Measurements from ENCODE around the gene NMT1. TPM values are rescaled to one million over a fixed set of nuclear protein-coding genes. Genes with fewer than 3 reads are reported as not detected.
A peak's percentile ranks its signal among the peaks of the same experiment; 100 is the strongest.

Gene NMT1
- total and polyA plus RNA-seq, 2 donors from 2014 or later: 72.3 to 98.5 TPM

DNA sequence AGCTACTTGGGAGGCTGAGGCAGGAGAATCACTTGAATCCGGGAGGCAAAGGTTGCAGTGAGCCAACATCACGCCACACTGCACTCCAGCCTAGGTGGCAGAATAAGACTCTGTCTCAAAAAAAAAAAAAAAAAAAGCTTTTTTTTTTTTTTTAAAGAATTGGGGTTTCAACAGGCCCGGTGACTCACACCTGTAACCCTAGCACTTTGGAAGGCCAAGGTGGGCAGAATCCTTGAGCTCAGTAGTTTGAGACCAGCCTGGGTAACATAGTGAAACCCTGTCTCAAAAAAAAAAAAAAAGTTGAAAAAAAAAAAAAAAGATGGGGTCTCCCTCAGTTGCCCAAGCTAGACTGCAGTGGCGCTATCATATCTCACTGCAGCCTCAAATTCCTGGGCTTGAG, 93.9 kb downstream of the NMT1 start:
- no peaks in the 10 kb centered on the region for H3K36me3 ChIP-seq (ENCODE audit: control insufficient read depth in 2 of 3, insufficient read depth in 3 of 3, low read length in 3 of 3)
- peak overlapping the region in 1 of 3 donors; percentile 40 for H3K9ac ChIP-seq (ENCODE audit: low read length in 3 of 3)
- no peak overlapping the region for H3K4me3 ChIP-seq (ENCODE audit: low read length in 3 of 3)
- peaks cover 3 to 26% (median 19%) of the 10 kb centered on the region in 3 donors for H3K4me1 ChIP-seq (ENCODE audit: control insufficient read depth in 2 of 3, insufficient read depth in 2 of 3, low read depth in 1 of 3, low read length in 3 of 3)
- FAIRE-seq (no peak), DNase-seq (peak in 1 of 5 donors; percentile 10)
- H3K27me3 ChIP-seq (ENCODE audit: control insufficient read depth, insufficient read depth, low read length): no peaks in the 10 kb centered on the region
- no peak overlapping the region for H3K27ac ChIP-seq (ENCODE audit: low read depth in 2 of 2, low read length in 2 of 2)
- H3K9me3 ChIP-seq (ENCODE audit: control insufficient read depth in 2 of 3, insufficient read depth in 1 of 3, low read length in 3 of 3): no peaks in the 10 kb centered on the region
- TF ChIP-seq, protein P1, sequence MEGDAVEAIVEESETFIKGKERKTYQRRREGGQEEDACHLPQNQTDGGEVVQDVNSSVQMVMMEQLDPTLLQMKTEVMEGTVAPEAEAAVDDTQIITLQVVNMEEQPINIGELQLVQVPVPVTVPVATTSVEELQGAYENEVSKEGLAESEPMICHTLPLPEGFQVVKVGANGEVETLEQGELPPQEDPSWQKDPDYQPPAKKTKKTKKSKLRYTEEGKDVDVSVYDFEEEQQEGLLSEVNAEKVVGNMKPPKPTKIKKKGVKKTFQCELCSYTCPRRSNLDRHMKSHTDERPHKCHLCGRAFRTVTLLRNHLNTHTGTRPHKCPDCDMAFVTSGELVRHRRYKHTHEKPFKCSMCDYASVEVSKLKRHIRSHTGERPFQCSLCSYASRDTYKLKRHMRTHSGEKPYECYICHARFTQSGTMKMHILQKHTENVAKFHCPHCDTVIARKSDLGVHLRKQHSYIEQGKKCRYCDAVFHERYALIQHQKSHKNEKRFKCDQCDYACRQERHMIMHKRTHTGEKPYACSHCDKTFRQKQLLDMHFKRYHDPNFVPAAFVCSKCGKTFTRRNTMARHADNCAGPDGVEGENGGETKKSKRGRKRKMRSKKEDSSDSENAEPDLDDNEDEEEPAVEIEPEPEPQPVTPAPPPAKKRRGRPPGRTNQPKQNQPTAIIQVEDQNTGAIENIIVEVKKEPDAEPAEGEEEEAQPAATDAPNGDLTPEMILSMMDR (IDR thresholded peaks at IDR 0.05; ENCODE audit: borderline replicate concordance, extremely low read depth, insufficient read depth): no peak
- intact Hi-C loops (cut with DNase I): no loop called here

DNA sequence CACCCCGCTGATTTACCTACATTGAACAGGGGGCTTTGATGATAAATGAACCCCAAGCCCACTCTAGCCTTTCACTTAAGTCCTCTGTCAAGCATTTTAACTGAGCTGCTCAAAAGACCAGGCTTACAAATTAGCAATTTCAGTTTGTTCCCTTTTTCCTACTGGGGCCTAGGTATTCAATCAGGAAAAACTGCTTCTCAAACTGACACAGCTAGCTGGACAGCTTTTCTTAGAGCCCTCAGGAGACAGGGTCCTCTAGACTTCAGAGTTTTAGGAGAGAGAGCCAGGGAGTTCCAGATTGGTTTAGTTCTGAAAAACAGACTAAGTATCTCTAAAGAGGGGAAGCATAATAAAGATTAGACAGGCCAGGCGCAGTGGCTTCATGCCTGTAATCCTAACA, 94.4 kb downstream of the NMT1 start:
- Histone ChIP-seq H3K27ac (ENCODE audit: low read depth in 2 of 2, low read length in 2 of 2) (no peak overlapping the region), H3K4me3 (ENCODE audit: low read length in 3 of 3) (no peak overlapping the region), H3K9ac (ENCODE audit: low read length in 3 of 3) (peak overlapping the region in 1 of 3 donors; percentile 40), H3K4me1 (ENCODE audit: control insufficient read depth in 2 of 3, insufficient read depth in 2 of 3, low read depth in 1 of 3, low read length in 3 of 3) (peaks cover 3 to 26% (median 19%) of the 10 kb centered on the region in 3 donors), H3K27me3 (ENCODE audit: control insufficient read depth, insufficient read depth, low read length) (no peaks in the 10 kb centered on the region), H3K36me3 (ENCODE audit: control insufficient read depth in 2 of 3, insufficient read depth in 3 of 3, low read length in 3 of 3) (no peaks in the 10 kb centered on the region), H3K9me3 (ENCODE audit: control insufficient read depth in 2 of 3, insufficient read depth in 1 of 3, low read length in 3 of 3) (no peaks in the 10 kb centered on the region)
- FAIRE-seq: no peak
- intact Hi-C loops (cut with DNase I): no loop called here
- DNase-seq: peak in 1 of 5 donors; percentile 29
- TF ChIP-seq, protein P1 (IDR thresholded peaks at IDR 0.05; ENCODE audit: borderline replicate concordance, extremely low read depth, insufficient read depth): no peak

GRCh38 chr17:45156242-45156641, 95.1 kb downstream of the NMT1 start:
- Histone ChIP-seq H3K27me3 (ENCODE audit: control insufficient read depth, insufficient read depth, low read length) (no peaks in the 10 kb centered on the region), H3K27ac (ENCODE audit: low read depth in 2 of 2, low read length in 2 of 2) (no peak overlapping the region), H3K9ac (ENCODE audit: low read length in 3 of 3) (no peak overlapping the region), H3K9me3 (ENCODE audit: control insufficient read depth in 2 of 3, insufficient read depth in 1 of 3, low read length in 3 of 3) (no peaks in the 10 kb centered on the region), H3K4me3 (ENCODE audit: low read length in 3 of 3) (no peak overlapping the region), H3K36me3 (ENCODE audit: control insufficient read depth in 2 of 3, insufficient read depth in 3 of 3, low read length in 3 of 3) (no peaks in the 10 kb centered on the region), H3K4me1 (ENCODE audit: control insufficient read depth in 2 of 3, insufficient read depth in 2 of 3, low read depth in 1 of 3, low read length in 3 of 3) (peaks cover 3 to 20% (median 16%) of the 10 kb centered on the region in 3 donors)
- FAIRE-seq (no peak), DNase-seq (no peak)
- TF ChIP-seq, protein P1 (IDR thresholded peaks at IDR 0.05; ENCODE audit: borderline replicate concordance, extremely low read depth, insufficient read depth): no peak
- intact Hi-C loops (cut with DNase I): no loop called here

Small RNA genes within 50 kb of the gene (microRNA-seq; reads per million reads assigned to microRNA genes)
- not detected for gene MIR6784

Other genes starting within 250 kb of the NMT1 start
- gene GJC1, start 231.0 kb upstream of the NMT1 start, total RNA-seq: 6.5 TPM
- 1.8 TPM for gene GJC1, start 231.0 kb upstream of the NMT1 start, polyA plus RNA-seq (ENCODE audit: insufficient read depth, low read depth, low replicate concordance)
- 2.2 TPM for gene HIGD1B, start 213.4 kb upstream of the NMT1 start, total RNA-seq
- gene HIGD1B, start 213.4 kb upstream of the NMT1 start, polyA plus RNA-seq (ENCODE audit: insufficient read depth, low read depth, low replicate concordance): 3.2 TPM
- 98.4 TPM for gene EFTUD2, start 161.9 kb upstream of the NMT1 start, total RNA-seq
- gene EFTUD2, start 161.9 kb upstream of the NMT1 start, polyA plus RNA-seq (ENCODE audit: insufficient read depth, low read depth, low replicate concordance): 37.9 TPM
- 1.4 TPM for gene GFAP, start 145.8 kb upstream of the NMT1 start, total RNA-seq
- 2.3 TPM for gene GFAP, start 145.8 kb upstream of the NMT1 start, polyA plus RNA-seq (ENCODE audit: insufficient read depth, low read depth, low replicate concordance)
- 0.44 TPM for gene KIF18B, start 113.5 kb upstream of the NMT1 start, total RNA-seq
- not detected for gene KIF18B, start 113.5 kb upstream of the NMT1 start, polyA plus RNA-seq (ENCODE audit: insufficient read depth, low read depth, low replicate concordance)
- 0.76 TPM for gene C1QL1, start 93.0 kb upstream of the NMT1 start, total RNA-seq
- 25.4 TPM for gene C1QL1, start 93.0 kb upstream of the NMT1 start, polyA plus RNA-seq (ENCODE audit: insufficient read depth, low read depth, low replicate concordance)
- gene DCAKD, start 9.7 kb upstream of the NMT1 start, total RNA-seq: 34.9 TPM
- gene DCAKD, start 9.7 kb upstream of the NMT1 start, polyA plus RNA-seq (ENCODE audit: insufficient read depth, low read depth, low replicate concordance): 27.5 TPM
- gene PLCD3, start 71.2 kb downstream of the NMT1 start, total RNA-seq: 111 TPM
- gene PLCD3, start 71.2 kb downstream of the NMT1 start, polyA plus RNA-seq (ENCODE audit: insufficient read depth, low read depth, low replicate concordance): 14.8 TPM
- gene ACBD4, start 74.4 kb downstream of the NMT1 start, total RNA-seq: 19.2 TPM
- 46.3 TPM for gene ACBD4, start 74.4 kb downstream of the NMT1 start, polyA plus RNA-seq (ENCODE audit: insufficient read depth, low read depth, low replicate concordance)
- 34.7 TPM for gene HEXIM1, start 87.2 kb downstream of the NMT1 start, total RNA-seq
- 25.0 TPM for gene HEXIM1, start 87.2 kb downstream of the NMT1 start, polyA plus RNA-seq (ENCODE audit: insufficient read depth, low read depth, low replicate concordance)
- 6.2 TPM for gene HEXIM2, start 100.6 kb downstream of the NMT1 start, total RNA-seq
- 29.1 TPM for gene HEXIM2, start 100.6 kb downstream of the NMT1 start, polyA plus RNA-seq (ENCODE audit: insufficient read depth, low read depth, low replicate concordance)
- 32.9 TPM for gene FMNL1, start 160.6 kb downstream of the NMT1 start, total RNA-seq
- 2.3 TPM for gene FMNL1, start 160.6 kb downstream of the NMT1 start, polyA plus RNA-seq (ENCODE audit: insufficient read depth, low read depth, low replicate concordance)
- not detected for gene SPATA32, start 200.8 kb downstream of the NMT1 start, total RNA-seq
- not detected for gene SPATA32, start 200.8 kb downstream of the NMT1 start, polyA plus RNA-seq (ENCODE audit: insufficient read depth, low read depth, low replicate concordance)